ENCODE measurements around the gene ADARB2. TPM values are rescaled to one million over a fixed set of nuclear protein-coding genes. Genes with fewer than 3 reads are reported as not detected.

ADARB2 gene
- total RNA-seq, 4 donors from 2014 or later: 2.3 to 3.7 (median 2.6) TPM

DNA sequence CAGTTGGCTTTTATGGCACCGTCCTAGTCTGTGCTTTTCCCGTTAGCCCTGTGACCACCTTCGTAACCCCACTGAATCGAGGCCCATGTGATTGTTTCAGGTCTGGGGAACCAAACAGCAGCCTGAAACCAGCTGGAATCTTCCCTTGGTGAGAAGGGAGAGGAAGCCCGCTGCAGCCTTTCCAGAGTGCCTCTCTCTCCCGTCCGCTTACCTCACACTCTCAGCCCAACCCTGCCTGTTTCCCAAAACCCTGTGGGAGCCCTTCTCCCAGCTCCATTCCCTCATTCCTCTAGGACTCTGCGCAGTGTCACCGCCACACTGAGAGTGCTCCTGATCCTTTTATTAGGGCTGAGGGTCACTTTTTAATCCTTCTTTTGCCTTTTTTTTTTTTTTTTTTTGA, 541.5 kb downstream of the ADARB2 start:
- Histone ChIP-seq H3K36me3 (no peaks in the 10 kb centered on the region), H3K4me1 (peaks cover 0 to 7% (median 0%) of the 10 kb centered on the region in 4 donors), H3K27me3 (peaks cover 0 to 36% (median 0%) of the 10 kb centered on the region in 4 donors), H3K4me3 (no peak overlapping the region), H3K9me3 (no peaks in the 10 kb centered on the region), H3K27ac (replicated peaks in 1 of 4) (no peak overlapping the region)
- DNase-seq (ENCODE audit: extremely low spot score): no peak
- TF ChIP-seq, protein P1, sequence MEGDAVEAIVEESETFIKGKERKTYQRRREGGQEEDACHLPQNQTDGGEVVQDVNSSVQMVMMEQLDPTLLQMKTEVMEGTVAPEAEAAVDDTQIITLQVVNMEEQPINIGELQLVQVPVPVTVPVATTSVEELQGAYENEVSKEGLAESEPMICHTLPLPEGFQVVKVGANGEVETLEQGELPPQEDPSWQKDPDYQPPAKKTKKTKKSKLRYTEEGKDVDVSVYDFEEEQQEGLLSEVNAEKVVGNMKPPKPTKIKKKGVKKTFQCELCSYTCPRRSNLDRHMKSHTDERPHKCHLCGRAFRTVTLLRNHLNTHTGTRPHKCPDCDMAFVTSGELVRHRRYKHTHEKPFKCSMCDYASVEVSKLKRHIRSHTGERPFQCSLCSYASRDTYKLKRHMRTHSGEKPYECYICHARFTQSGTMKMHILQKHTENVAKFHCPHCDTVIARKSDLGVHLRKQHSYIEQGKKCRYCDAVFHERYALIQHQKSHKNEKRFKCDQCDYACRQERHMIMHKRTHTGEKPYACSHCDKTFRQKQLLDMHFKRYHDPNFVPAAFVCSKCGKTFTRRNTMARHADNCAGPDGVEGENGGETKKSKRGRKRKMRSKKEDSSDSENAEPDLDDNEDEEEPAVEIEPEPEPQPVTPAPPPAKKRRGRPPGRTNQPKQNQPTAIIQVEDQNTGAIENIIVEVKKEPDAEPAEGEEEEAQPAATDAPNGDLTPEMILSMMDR (IDR thresholded peaks at IDR 0.05): no peak
- TF ChIP-seq EP300 (IDR thresholded peaks at IDR 0.05) (no peak), POLR2AphosphoS5 (IDR thresholded peaks at IDR 0.05) (no peak), POLR2A (IDR thresholded peaks at IDR 0.05; ENCODE audit: low read depth) (no peak)
- intact Hi-C loops (cut with DNase I): no loop called here
- 80% methylated on average over 9 of the region's 9 CpGs for WGBS

DNA sequence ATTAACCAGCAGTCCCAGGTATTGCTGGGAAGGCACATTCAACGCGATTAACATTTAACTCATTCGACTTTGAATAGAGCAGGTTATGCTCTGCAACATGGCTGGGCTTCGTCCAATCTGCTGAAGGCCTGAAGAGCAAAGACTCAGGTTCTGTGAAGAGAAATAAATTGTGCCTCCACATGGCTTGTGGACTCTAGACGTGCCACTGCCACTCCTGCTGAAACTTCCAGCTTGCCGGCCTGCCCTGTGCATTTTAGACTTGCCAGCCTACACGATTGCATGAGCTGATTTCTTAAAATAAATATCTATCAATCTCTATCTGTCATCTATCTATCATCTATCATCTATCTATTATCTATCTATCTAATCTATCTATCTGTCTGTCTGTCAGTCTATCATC, 543.2 kb downstream of the ADARB2 start:
- Histone ChIP-seq H3K27ac (replicated peaks in 1 of 4) (no peak overlapping the region), H3K4me3 (no peak overlapping the region), H3K36me3 (no peaks in the 10 kb centered on the region), H3K9me3 (no peaks in the 10 kb centered on the region), H3K4me1 (peaks cover 0 to 4% (median 0%) of the 10 kb centered on the region in 4 donors), H3K27me3 (peaks cover 0 to 29% (median 0%) of the 10 kb centered on the region in 4 donors)
- intact Hi-C loops (cut with DNase I): no loop called here
- DNase-seq (ENCODE audit: extremely low spot score): no peak
- 75% methylated on average over 7 of the region's 7 CpGs for WGBS
- no peak for TF ChIP-seq POLR2A (IDR thresholded peaks at IDR 0.05; ENCODE audit: low read depth)
- TF ChIP-seq, protein P1 (IDR thresholded peaks at IDR 0.05): no peak
- TF ChIP-seq POLR2AphosphoS5 (IDR thresholded peaks at IDR 0.05): no peak
- TF ChIP-seq EP300 (IDR thresholded peaks at IDR 0.05): no peak

DNA sequence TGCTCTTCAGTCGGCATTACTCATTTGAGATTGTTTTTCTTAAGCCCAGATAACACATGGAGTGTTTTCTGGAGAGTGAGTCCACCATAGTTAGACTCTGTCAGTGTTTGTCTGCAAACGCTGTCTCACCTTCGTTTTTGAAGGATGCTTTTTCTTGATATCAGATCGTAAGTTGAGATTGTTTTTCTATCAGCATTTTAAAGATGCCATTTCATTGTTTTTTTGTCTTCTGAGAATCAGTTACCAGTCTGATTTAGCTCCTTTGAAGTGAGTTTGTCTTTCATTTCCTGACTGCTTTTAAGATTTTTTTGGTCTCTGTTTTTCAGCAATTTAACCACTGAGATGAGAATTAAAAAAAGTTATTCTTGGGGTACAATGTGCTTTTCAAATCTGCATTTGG, 543.8 kb downstream of the ADARB2 start:
- TF ChIP-seq, protein P1 (IDR thresholded peaks at IDR 0.05): no peak
- TF ChIP-seq EP300 (IDR thresholded peaks at IDR 0.05) (no peak), POLR2AphosphoS5 (IDR thresholded peaks at IDR 0.05) (no peak), POLR2A (IDR thresholded peaks at IDR 0.05; ENCODE audit: low read depth) (no peak)
- no peak overlapping the region for H3K27ac ChIP-seq (replicated peaks in 1 of 4)
- DNase-seq (ENCODE audit: extremely low spot score): no peak
- no peaks in the 10 kb centered on the region for H3K9me3 ChIP-seq
- no peak overlapping the region for H3K4me3 ChIP-seq
- peaks cover 0 to 24% (median 0%) of the 10 kb centered on the region in 4 donors for H3K27me3 ChIP-seq
- intact Hi-C loops (cut with DNase I): no loop called here
- H3K4me1 ChIP-seq: no peaks in the 10 kb centered on the region
- 60% methylated on average over 4 of the region's 4 CpGs for WGBS
- no peaks in the 10 kb centered on the region for H3K36me3 ChIP-seq

DNA sequence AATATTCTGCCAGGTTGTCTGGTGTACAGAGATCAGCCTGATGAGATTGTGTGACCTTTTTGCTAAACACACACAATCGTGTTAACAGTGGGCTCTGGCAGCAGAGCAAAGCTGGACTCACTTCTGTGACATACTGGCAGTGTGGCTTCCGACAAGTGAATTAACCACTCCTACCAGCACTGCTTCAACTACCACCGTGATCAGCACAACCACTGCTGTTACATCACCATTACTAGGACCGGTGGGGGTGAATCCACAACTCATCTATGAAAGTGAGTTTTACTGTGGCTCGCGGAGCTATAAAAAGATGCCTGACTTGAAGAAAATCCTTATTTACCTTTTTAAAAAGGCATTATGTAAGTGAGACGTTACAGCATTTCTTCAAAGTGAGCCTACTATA, 545.6 kb downstream of the ADARB2 start:
- no peak for DNase-seq (ENCODE audit: extremely low spot score)
- Histone ChIP-seq H3K27ac (replicated peaks in 1 of 4) (no peak overlapping the region), H3K4me1 (no peaks in the 10 kb centered on the region), H3K4me3 (no peak overlapping the region), H3K27me3 (peaks cover 0 to 24% (median 0%) of the 10 kb centered on the region in 4 donors), H3K9me3 (no peaks in the 10 kb centered on the region), H3K36me3 (no peaks in the 10 kb centered on the region)
- intact Hi-C loops (cut with DNase I): no loop called here
- WGBS: 59% methylated on average over 6 of the region's 7 CpGs
- TF ChIP-seq EP300 (IDR thresholded peaks at IDR 0.05) (no peak), POLR2A (IDR thresholded peaks at IDR 0.05; ENCODE audit: low read depth) (no peak), POLR2AphosphoS5 (IDR thresholded peaks at IDR 0.05) (no peak)
- TF ChIP-seq, protein P1 (IDR thresholded peaks at IDR 0.05): no peak

Data from esophagus muscularis mucosa (tissue), 4 donors.